Endothelial cell (in vitro differentiated cells): Measurements from ENCODE around the gene C10orf71. TPM values are rescaled to one million over a fixed set of nuclear protein-coding genes. Genes with fewer than 3 reads are reported as not detected.

Experiments used
- DNase-seq: peaks from one replicate; pipeline ENCODE4 v3.0.0; 2021; ENCODE audit warnings: low spot score
- H3K27ac Mint-ChIP-seq: one replicate; pipeline ENCODE4 v1.8.0; 2021; ENCODE audit warnings: mixed read lengths, inconsistent platforms; ENCODE audit not compliant: unreplicated experiment
- H3K27me3 Mint-ChIP-seq: one replicate; pipeline ENCODE4 v1.8.0; 2021; ENCODE audit warnings: mild to moderate bottlenecking, moderate library complexity, mixed read lengths, inconsistent platforms; ENCODE audit not compliant: unreplicated experiment
- H3K36me3 Mint-ChIP-seq: one replicate; pipeline ENCODE4 v1.8.0; 2021; ENCODE audit warnings: mild to moderate bottlenecking, low read depth, mixed read lengths, inconsistent platforms; ENCODE audit not compliant: unreplicated experiment
- H3K4me1 Mint-ChIP-seq: one replicate; pipeline ENCODE4 v1.8.0; 2021; ENCODE audit warnings: mild to moderate bottlenecking, mixed read lengths, inconsistent platforms; ENCODE audit not compliant: unreplicated experiment
- H3K4me3 Mint-ChIP-seq: one replicate; pipeline ENCODE4 v1.8.0; 2021; ENCODE audit warnings: mild to moderate bottlenecking, mixed read lengths, inconsistent platforms; ENCODE audit not compliant: unreplicated experiment
- H3K9me3 Mint-ChIP-seq: one replicate; pipeline ENCODE4 v1.8.0; 2021; ENCODE audit warnings: mixed read lengths, inconsistent platforms; ENCODE audit not compliant: unreplicated experiment
- CTCF ChIP-seq: fragments of 200-600 bp; sonication (generic); IDR thresholded peaks from one replicate; pipeline ENCODE4 v1.5.0; 2021; ENCODE audit warnings: antibody characterized with exemption; ENCODE audit not compliant: unreplicated experiment
- total RNA-seq: library from RNA; stranded (reverse); fragmentation: NEBNext Ultra II Directional; extraction: Animal tissue kit (Norgen Biotek cat#: 25700); gene quantifications from one replicate; pipeline ENCODE4 v1.2.1, GENCODE V29; 2021; ENCODE audit not compliant: unreplicated experiment

The C10orf71 gene
- total RNA-seq, 1 donor from 2014 or later: not detected

GRCh38 chr10:49318755-49319154 is 19.8 kb downstream of the C10orf71 start:
- Mint-ChIP-seq H3K36me3 (no peaks in the 10 kb centered on the region), H3K27me3 (peaks cover 3% of the 10 kb centered on the region), H3K27ac (no peak overlapping the region), H3K4me1 (peaks cover 12% of the 10 kb centered on the region), H3K4me3 (no peak overlapping the region), H3K9me3 (no peaks in the 10 kb centered on the region)
- no peak for TF ChIP-seq CTCF
- DNase-seq: no peak

GRCh38 chr10:49319206-49319605 is 20.2 kb downstream of the C10orf71 start:
- no peaks in the 10 kb centered on the region for H3K36me3 Mint-ChIP-seq

GRCh38 chr10:49320191-49320590 is 21.2 kb downstream of the C10orf71 start:
- H3K9me3 Mint-ChIP-seq: no peaks in the 10 kb centered on the region
- H3K27me3 Mint-ChIP-seq: peaks cover 3% of the 10 kb centered on the region
- TF ChIP-seq CTCF: no peak
- H3K27ac Mint-ChIP-seq: no peak overlapping the region
- H3K4me1 Mint-ChIP-seq: peaks cover 14% of the 10 kb centered on the region
- H3K4me3 Mint-ChIP-seq: no peak overlapping the region
- H3K36me3 Mint-ChIP-seq: no peaks in the 10 kb centered on the region
- no peak for DNase-seq

More at GRCh38 chr10:49319206-49319605, 20.2 kb downstream of the C10orf71 start:
- TF ChIP-seq CTCF: no peak
- H3K27ac Mint-ChIP-seq: no peak overlapping the region
- peaks cover 10% of the 10 kb centered on the region for H3K4me1 Mint-ChIP-seq
- no peak for DNase-seq
- peaks cover 3% of the 10 kb centered on the region for H3K27me3 Mint-ChIP-seq
- no peak overlapping the region for H3K4me3 Mint-ChIP-seq
- H3K9me3 Mint-ChIP-seq: no peaks in the 10 kb centered on the region

GRCh38 chr10:49321021-49321420 is 22.1 kb downstream of the C10orf71 start:
- no peak for TF ChIP-seq CTCF
- Mint-ChIP-seq H3K27ac (no peak overlapping the region), H3K27me3 (peaks cover 3% of the 10 kb centered on the region), H3K36me3 (no peaks in the 10 kb centered on the region), H3K4me1 (peaks cover 14% of the 10 kb centered on the region), H3K9me3 (no peaks in the 10 kb centered on the region), H3K4me3 (no peak overlapping the region)
- no peak for DNase-seq

GRCh38 chr10:49322371-49323170 is 23.6 kb downstream of the C10orf71 start:
- H3K27me3 Mint-ChIP-seq: peaks cover 3% of the 10 kb centered on the region
- TF ChIP-seq CTCF: no peak
- no peak overlapping the region for H3K4me3 Mint-ChIP-seq
- H3K9me3 Mint-ChIP-seq: no peaks in the 10 kb centered on the region
- H3K36me3 Mint-ChIP-seq: no peaks in the 10 kb centered on the region
- DNase-seq: no peak
- no peak overlapping the region for H3K27ac Mint-ChIP-seq
- peaks cover 15% of the 10 kb centered on the region for H3K4me1 Mint-ChIP-seq
